Glutamatergic neuron (in vitro differentiated cells): ENCODE measurements around the gene NETO1. TPM values are rescaled to one million over a fixed set of nuclear protein-coding genes. Genes with fewer than 3 reads are reported as not detected.

ENCODE experiments used
- DNase-seq: peaks from one replicate; pipeline ENCODE4 v3.0.0; 2022
- H3K27ac Mint-ChIP-seq: one replicate; pipeline ENCODE4 v1.8.0; 2020; ENCODE audit warnings: mild to moderate bottlenecking, mixed read lengths, inconsistent platforms; ENCODE audit not compliant: unreplicated experiment
- H3K27me3 Mint-ChIP-seq: one replicate; pipeline ENCODE4 v1.8.0; 2020; ENCODE audit warnings: mild to moderate bottlenecking, moderate library complexity, mixed read lengths, inconsistent platforms; ENCODE audit not compliant: unreplicated experiment
- H3K36me3 Mint-ChIP-seq: one replicate; pipeline ENCODE4 v1.8.0; 2020; ENCODE audit warnings: mild to moderate bottlenecking, mixed read lengths, inconsistent platforms; ENCODE audit not compliant: unreplicated experiment
- H3K4me1 Mint-ChIP-seq: one replicate; pipeline ENCODE4 v1.8.0; 2020; ENCODE audit warnings: mild to moderate bottlenecking, low read depth, mixed read lengths, inconsistent platforms; ENCODE audit not compliant: unreplicated experiment
- H3K4me3 Mint-ChIP-seq: one replicate; pipeline ENCODE4 v1.8.0; 2020; ENCODE audit warnings: mild to moderate bottlenecking, mixed read lengths, inconsistent platforms; ENCODE audit not compliant: unreplicated experiment
- H3K9me3 Mint-ChIP-seq: one replicate; pipeline ENCODE4 v1.8.0; 2020; ENCODE audit warnings: mild to moderate bottlenecking, moderate library complexity, mixed read lengths, inconsistent platforms; ENCODE audit not compliant: unreplicated experiment
- CTCF ChIP-seq: fragments of 200-600 bp; sonication (generic); IDR thresholded peaks from one replicate; pipeline ENCODE4 v1.5.0; 2021; ENCODE audit not compliant: partially characterized antibody, unreplicated experiment
- total RNA-seq: library from RNA; stranded (reverse); fragmentation: NEBNext Ultra II Directional; extraction: Animal tissue kit (Norgen Biotek cat#: 25700); gene quantifications from one replicate; pipeline ENCODE4 v1.2.1, GENCODE V29; 2021; ENCODE audit not compliant: unreplicated experiment

NETO1 gene
- total RNA-seq, 1 donor from 2014 or later, result 5.5 TPM

GRCh38 chr18:72799106-72799505 is 68.7 kb downstream of the NETO1 start:
- no peak for DNase-seq
- H3K36me3 Mint-ChIP-seq, result no peaks in the 10 kb centered on the region
- no peaks in the 10 kb centered on the region for H3K4me1 Mint-ChIP-seq

GRCh38 chr18:72783530-72783929 is 84.3 kb downstream of the NETO1 start:
- Mint-ChIP-seq H3K4me1 (no peaks in the 10 kb centered on the region), H3K27me3 (no peaks in the 10 kb centered on the region), H3K36me3 (no peaks in the 10 kb centered on the region), H3K4me3 (no peak overlapping the region), H3K9me3 (no peaks in the 10 kb centered on the region), H3K27ac (no peak overlapping the region)
- no peak for TF ChIP-seq CTCF
- DNase-seq, result no peak

More at GRCh38 chr18:72799106-72799505, 68.7 kb downstream of the NETO1 start:
- H3K27ac Mint-ChIP-seq, result no peak overlapping the region
- H3K4me3 Mint-ChIP-seq, result no peak overlapping the region
- no peak for TF ChIP-seq CTCF
- no peaks in the 10 kb centered on the region for H3K27me3 Mint-ChIP-seq
- no peaks in the 10 kb centered on the region for H3K9me3 Mint-ChIP-seq

GRCh38 chr18:72774914-72775313 is 92.9 kb downstream of the NETO1 start:
- no peaks in the 10 kb centered on the region for H3K4me1 Mint-ChIP-seq
- no peaks in the 10 kb centered on the region for H3K36me3 Mint-ChIP-seq
- H3K4me3 Mint-ChIP-seq, result no peak overlapping the region
- H3K27me3 Mint-ChIP-seq, result no peaks in the 10 kb centered on the region
- H3K27ac Mint-ChIP-seq, result no peak overlapping the region
- H3K9me3 Mint-ChIP-seq, result no peaks in the 10 kb centered on the region
- DNase-seq, result no peak
- no peak for TF ChIP-seq CTCF

GRCh38 chr18:72772916-72773315 is 94.9 kb downstream of the NETO1 start:
- no peak for DNase-seq
- H3K4me3 Mint-ChIP-seq, result no peak overlapping the region
- TF ChIP-seq CTCF, result no peak
- H3K27me3 Mint-ChIP-seq, result no peaks in the 10 kb centered on the region
- no peaks in the 10 kb centered on the region for H3K9me3 Mint-ChIP-seq
- no peaks in the 10 kb centered on the region for H3K36me3 Mint-ChIP-seq
- no peaks in the 10 kb centered on the region for H3K4me1 Mint-ChIP-seq
- no peak overlapping the region for H3K27ac Mint-ChIP-seq

- TF ChIP-seq CTCF, result no peak
- Mint-ChIP-seq H3K9me3 (peaks cover 2% of the 10 kb centered on the region), H3K4me1 (no peaks in the 10 kb centered on the region), H3K36me3 (no peaks in the 10 kb centered on the region), H3K4me3 (no peak overlapping the region), H3K27ac (no peak overlapping the region), H3K27me3 (no peaks in the 10 kb centered on the region)
- peak; percentile 23 for DNase-seq
These were observed 99.0 kb downstream of the NETO1 start for GRCh38 chr18:72768681-72769229.
